ENCODE measurements around the gene HERPUD1. TPM values are rescaled to one million over a fixed set of nuclear protein-coding genes. Genes with fewer than 3 reads are reported as not detected.
A peak's percentile ranks its signal among the peaks of the same experiment; 100 is the strongest.

HERPUD1 gene
- total and polyA plus RNA-seq, 2 of the 13 experiments (the other 11 are each of a cell fraction or from before 2014, with no cell fraction given), result 96.2 to 323 TPM

DNA sequence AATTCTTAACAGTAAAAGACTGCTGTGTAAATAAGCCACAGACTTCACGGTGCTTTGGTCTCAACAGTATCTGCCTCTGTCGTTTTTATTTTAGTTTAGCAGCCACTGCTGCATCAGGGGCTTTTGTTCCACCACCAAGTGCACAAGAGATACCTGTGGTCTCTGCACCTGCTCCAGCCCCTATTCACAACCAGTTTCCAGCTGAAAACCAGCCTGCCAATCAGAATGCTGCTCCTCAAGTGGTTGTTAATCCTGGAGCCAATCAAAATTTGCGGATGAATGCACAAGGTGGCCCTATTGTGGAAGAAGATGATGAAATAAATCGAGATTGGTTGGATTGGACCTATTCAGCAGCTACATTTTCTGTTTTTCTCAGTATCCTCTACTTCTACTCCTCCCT is 7.9 kb downstream of the HERPUD1 start:
- no peaks in the 10 kb centered on the region for H3K9me3 ChIP-seq (ENCODE audit: low read length)
- ChIA-PET POLR2A (interaction anchor here (3.1 kb wide), 1 partner anchor 7 kb away, joined by 24 read pairs; the partner anchor contains the start of gene HERPUD1), CTCF (ENCODE audit: low intra/inter-chr PET ratio, low total read pairs) (no interaction called here)
- H3K27ac ChIP-seq (ENCODE audit: extremely low read length, insufficient read depth, low read length), result no peak overlapping the region
- H3K36me3 ChIP-seq (replicated peaks in 1 of 2; ENCODE audit: control insufficient read depth in 1 of 2, insufficient read depth in 2 of 2, low read length in 2 of 2), result peaks cover 48 to 94% of the 10 kb centered on the region in 2 experiments
- H3K79me2 ChIP-seq (ENCODE audit: insufficient read depth, low read length), result peaks cover 38% of the 10 kb centered on the region
- no peak overlapping the region for H3K4me2 ChIP-seq (ENCODE audit: low read depth, low read length)
- no peaks in the 10 kb centered on the region for H3K27me3 ChIP-seq (ENCODE audit: control insufficient read depth in 1 of 2, insufficient read depth in 2 of 2, low read length in 2 of 2)
- in situ Hi-C loops (cut with HindIII; ENCODE audit: extremely low pct_ligation_motif_present, low pct_unique_long_range_greater_than_20kb) (no loop called here), intact Hi-C loops (cut with micrococcal nuclease; ENCODE audit: unreplicated experiment) (no loop called here)
- ATAC-seq (no peak), DNase-seq (ENCODE audit: low spot score) (no peak), FAIRE-seq (no peak)
- H2AFZ ChIP-seq (ENCODE audit: low read length), result no peak overlapping the region
- no peak overlapping the region for H3K4me3 ChIP-seq (replicated peaks in 1 of 3; ENCODE audit: insufficient read depth in 1 of 3, low read depth in 2 of 3, low read length in 3 of 3)
- H3K4me1 ChIP-seq (ENCODE audit: insufficient read depth, low read length), result peaks cover 58% of the 10 kb centered on the region
- BruUV-seq (replicated peaks), result no TSS peak
- TF ChIP-seq RBFOX2 (IDR thresholded peaks at IDR 0.05; ENCODE audit: low read depth, low read length), result peak; percentile 62; the same call in 1 of the 2 replicates
- peak; percentile 61 for TF ChIP-seq RBM22 (optimal IDR thresholded peaks at IDR 0.05; ENCODE audit: low read length)
- peak; percentile 42; the same call in 1 of the 2 replicates for TF ChIP-seq POLR2AphosphoS5 (IDR thresholded peaks at IDR 0.05; ENCODE audit: low read depth, low read length)
- no peak for TF ChIP-seq NR2C2 (CRISPR knock-in tag; IDR thresholded peaks at IDR 0.05; ENCODE audit: borderline replicate concordance)
- TF ChIP-seq, protein P1, sequence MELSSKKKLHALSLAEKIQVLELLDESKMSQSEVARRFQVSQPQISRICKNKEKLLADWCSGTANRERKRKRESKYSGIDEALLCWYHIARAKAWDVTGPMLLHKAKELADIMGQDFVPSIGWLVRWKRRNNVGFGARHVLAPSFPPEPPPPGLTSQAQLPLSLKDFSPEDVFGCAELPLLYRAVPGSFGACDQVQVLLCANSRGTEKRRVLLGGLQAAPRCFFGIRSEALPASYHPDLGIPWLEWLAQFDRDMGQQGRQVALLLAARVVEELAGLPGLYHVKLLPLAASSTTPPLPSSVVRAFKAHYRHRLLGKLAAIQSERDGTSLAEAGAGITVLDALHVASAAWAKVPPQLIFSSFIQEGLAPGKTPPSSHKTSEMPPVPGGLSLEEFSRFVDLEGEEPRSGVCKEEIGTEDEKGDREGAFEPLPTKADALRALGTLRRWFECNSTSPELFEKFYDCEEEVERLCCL (CRISPR knock-in tag; IDR thresholded peaks at IDR 0.05; ENCODE audit: borderline replicate concordance), result no peak
- 85% methylated on average over 4 of the region's 4 CpGs for WGBS (ENCODE audit: low lambda C conversion rate)
- peaks cover 85% of the 10 kb centered on the region for H4K20me1 ChIP-seq (ENCODE audit: insufficient read depth, low read length)
- H3K9ac ChIP-seq (ENCODE audit: insufficient read depth, low read depth, low read length), result no peak overlapping the region

DNA sequence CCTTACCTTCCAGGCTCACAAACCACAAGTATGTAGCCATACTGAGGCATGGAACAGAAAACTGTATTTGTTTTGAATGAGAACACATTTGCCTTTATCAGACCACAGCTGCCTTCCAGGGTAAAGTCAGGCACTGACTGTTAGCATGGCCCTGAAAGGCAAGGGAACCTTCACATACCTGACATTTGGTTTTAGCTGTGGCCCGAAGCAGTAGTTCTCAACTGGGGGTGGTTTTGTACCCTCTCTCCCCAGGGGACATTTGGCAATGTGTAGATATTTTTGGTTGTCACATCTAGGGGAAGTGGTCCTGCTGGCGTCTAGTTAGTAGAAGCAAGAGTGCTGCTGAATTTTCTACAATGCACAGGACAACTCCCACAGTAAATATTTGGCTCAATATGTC is 9.2 kb downstream of the HERPUD1 start:
- CTCF ChIA-PET (ENCODE audit: low intra/inter-chr PET ratio, low total read pairs), result no interaction called here
- Histone ChIP-seq H3K36me3 (replicated peaks in 1 of 2; ENCODE audit: control insufficient read depth in 1 of 2, insufficient read depth in 2 of 2, low read length in 2 of 2) (peaks cover 49 to 88% of the 10 kb centered on the region in 2 experiments), H3K4me1 (ENCODE audit: insufficient read depth, low read length) (peaks cover 52% of the 10 kb centered on the region), H3K4me2 (ENCODE audit: low read depth, low read length) (no peak overlapping the region), H2AFZ (ENCODE audit: low read length) (no peak overlapping the region), H3K9me3 (ENCODE audit: low read length) (no peaks in the 10 kb centered on the region), H3K27ac (ENCODE audit: extremely low read length, insufficient read depth, low read length) (no peak overlapping the region), H3K9ac (ENCODE audit: insufficient read depth, low read depth, low read length) (no peak overlapping the region), H3K27me3 (ENCODE audit: control insufficient read depth in 1 of 2, insufficient read depth in 2 of 2, low read length in 2 of 2) (no peaks in the 10 kb centered on the region), H4K20me1 (ENCODE audit: insufficient read depth, low read length) (peaks cover 74% of the 10 kb centered on the region), H3K79me2 (ENCODE audit: insufficient read depth, low read length) (peaks cover 26% of the 10 kb centered on the region), H3K4me3 (replicated peaks in 1 of 3; ENCODE audit: insufficient read depth in 1 of 3, low read depth in 2 of 3, low read length in 3 of 3) (no peak overlapping the region)
- POLR2A ChIA-PET, result interaction anchor here (1.0 to 3.1 kb wide), 3 partner anchors 9 to 21 kb away, joined by 3 to 24 read pairs (median 6); partner anchors contain the start of gene HERPUD1
- in situ Hi-C loops (cut with HindIII; ENCODE audit: extremely low pct_ligation_motif_present, low pct_unique_long_range_greater_than_20kb) (no loop called here), intact Hi-C loops (cut with micrococcal nuclease; ENCODE audit: unreplicated experiment) (no loop called here)
- BruUV-seq (replicated peaks), result no TSS peak
- DNase-seq (ENCODE audit: low spot score) (no peak), FAIRE-seq (no peak), ATAC-seq (no peak)
- 96% methylated on average over 2 of the region's 2 CpGs for WGBS (ENCODE audit: low lambda C conversion rate)
- TF ChIP-seq ELF4 (CRISPR knock-in tag; IDR thresholded peaks at IDR 0.05; ENCODE audit: borderline replicate concordance), result no peak
- TF ChIP-seq ZC3H13 (CRISPR knock-in tag; IDR thresholded peaks at IDR 0.05), result 0 out of 2 replicates have a peak, but pooled peaks have one; percentile 38
- TF ChIP-seq POLR2AphosphoS5 (IDR thresholded peaks at IDR 0.05; ENCODE audit: low read depth, low read length), result peak; percentile 61
- TF ChIP-seq ZKSCAN5 (CRISPR knock-in tag; IDR thresholded peaks at IDR 0.05), result no peak
- TF ChIP-seq POLR2AphosphoS2 (IDR thresholded peaks at IDR 0.05; ENCODE audit: low read depth, low read length), result peak; percentile 98
- no peak for TF ChIP-seq TP53 (CRISPR knock-in tag; conservative IDR thresholded peaks at IDR 0.05)
- no peak for TF ChIP-seq ZNF256 (CRISPR knock-in tag; conservative IDR thresholded peaks at IDR 0.05)
- no peak for TF ChIP-seq NR2F6 (IDR thresholded peaks at IDR 0.05)
- no peak for TF ChIP-seq NR2F6 (CRISPR knock-in tag; IDR thresholded peaks at IDR 0.05)
- TF ChIP-seq ZNF747 (CRISPR knock-in tag; IDR thresholded peaks at IDR 0.05; ENCODE audit: borderline replicate concordance), result no peak
- no peak for TF ChIP-seq NR2C2 (CRISPR knock-in tag; IDR thresholded peaks at IDR 0.05; ENCODE audit: borderline replicate concordance)
- no peak for TF ChIP-seq IRX3 (CRISPR knock-in tag; IDR thresholded peaks at IDR 0.05; ENCODE audit: borderline replicate concordance, low read depth)
- peak; percentile 82; the same call in 1 of the 2 replicates for TF ChIP-seq SSRP1 (CRISPR knock-in tag; IDR thresholded peaks at IDR 0.05)
- TF ChIP-seq ZNF207 (IDR thresholded peaks at IDR 0.05; ENCODE audit: borderline replicate concordance), result no peak
- TF ChIP-seq, protein P2, sequence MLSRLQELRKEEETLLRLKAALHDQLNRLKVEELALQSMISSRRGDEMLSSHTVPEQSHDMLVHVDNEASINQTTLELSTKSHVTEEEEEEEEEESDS (CRISPR knock-in tag; IDR thresholded peaks at IDR 0.05; ENCODE audit: borderline replicate concordance), result no peak
- TF ChIP-seq MBNL3 (CRISPR knock-in tag; conservative IDR thresholded peaks at IDR 0.05), result no peak
- no peak for TF ChIP-seq ZNF30 (CRISPR knock-in tag; IDR thresholded peaks at IDR 0.05)
- TF ChIP-seq RBFOX2 (IDR thresholded peaks at IDR 0.05; ENCODE audit: low read depth, low read length), result peak; percentile 2; the same call in 1 of the 2 replicates
